GM21723 (cell line): Measurements from ENCODE around the gene TSPYL6.

Experiments used
- ATAC-seq: cut with Tn5 transposase; IDR thresholded peaks from one replicate; pipeline ENCODE4 v1.9.1; 2021; ENCODE audit warnings: mild to moderate bottlenecking, moderate library complexity; ENCODE audit not compliant: unreplicated experiment

TSPYL6 gene

GRCh38 chr2:54259413-54260240 is 3.6 kb upstream of the TSPYL6 start:
- no peak for ATAC-seq

DNA sequence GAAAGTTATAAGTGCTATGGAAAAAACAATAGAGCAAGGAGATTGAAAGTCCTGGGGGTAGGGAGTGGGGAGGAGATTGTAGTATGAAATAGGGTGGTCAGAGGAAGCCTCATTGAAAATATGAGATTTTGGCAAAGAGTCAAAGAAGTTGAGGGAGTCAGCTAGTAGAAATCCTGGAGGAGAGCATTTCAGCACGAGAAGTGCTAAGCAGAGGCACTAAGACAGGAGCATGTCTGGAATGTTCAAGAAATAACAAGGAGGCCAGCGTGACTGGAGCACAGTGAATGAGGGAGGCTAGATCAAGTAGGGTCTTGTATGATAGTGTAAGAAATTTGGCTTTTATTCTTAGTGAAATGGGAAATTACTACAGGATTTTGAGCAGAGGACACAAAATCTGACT is 2.1 kb upstream of the TSPYL6 start:
- ATAC-seq, result no peak

- ATAC-seq, result no peak
Observed at GRCh38 chr2:54255230-54256090, 569 bp downstream of the TSPYL6 start.

- ATAC-seq, result no peak
Observed at GRCh38 chr2:54254180-54254579, 1.8 kb downstream of the TSPYL6 start.

DNA sequence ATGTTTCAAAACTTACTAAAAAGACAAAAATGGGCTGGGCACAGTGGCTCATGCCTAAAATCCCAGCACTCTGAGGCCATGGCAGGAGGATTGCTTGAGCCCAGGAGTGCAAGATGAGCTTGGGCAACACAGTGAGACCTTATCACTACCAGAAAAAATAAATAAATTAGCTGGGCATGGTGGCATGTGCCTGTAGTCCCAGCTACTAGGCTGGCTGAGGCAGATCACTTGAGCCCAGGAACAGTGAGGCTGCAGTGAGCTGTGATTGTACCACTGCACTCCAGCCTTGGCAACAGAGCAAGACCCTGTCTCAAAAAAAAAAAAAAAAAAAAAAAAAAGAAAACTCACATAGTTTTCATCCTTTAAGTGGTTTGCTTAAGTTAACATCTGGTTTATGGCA is 6.4 kb downstream of the TSPYL6 start:
- no peak for ATAC-seq

DNA sequence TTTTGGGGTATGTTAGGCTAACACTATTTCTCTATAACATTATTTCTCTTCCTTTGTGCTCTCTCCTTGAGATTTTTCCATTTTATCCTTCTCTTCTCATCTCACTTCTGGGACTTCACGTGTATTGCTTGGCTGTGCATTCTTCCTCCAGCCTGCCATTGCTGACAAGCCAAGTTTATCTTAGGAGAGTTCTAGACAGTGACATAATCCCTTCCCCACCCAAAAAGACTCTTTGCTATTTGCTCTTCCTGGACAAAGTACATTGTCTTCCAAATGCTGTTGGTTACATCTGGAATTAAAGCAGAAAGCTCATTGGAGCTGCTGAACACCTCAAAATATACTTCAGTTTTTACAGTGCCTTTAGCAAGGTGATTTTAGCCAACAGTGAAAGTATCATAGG is 8.9 kb downstream of the TSPYL6 start:
- ATAC-seq, result no peak

GRCh38 chr2:54240515-54241469 is 15.2 kb downstream of the TSPYL6 start:
- ATAC-seq, result no peak

- ATAC-seq, result no peak
Observed at GRCh38 chr2:54239427-54239826, 16.6 kb downstream of the TSPYL6 start.

- ATAC-seq, result no peak
Observed at GRCh38 chr2:54237428-54237827, 18.6 kb downstream of the TSPYL6 start.

DNA sequence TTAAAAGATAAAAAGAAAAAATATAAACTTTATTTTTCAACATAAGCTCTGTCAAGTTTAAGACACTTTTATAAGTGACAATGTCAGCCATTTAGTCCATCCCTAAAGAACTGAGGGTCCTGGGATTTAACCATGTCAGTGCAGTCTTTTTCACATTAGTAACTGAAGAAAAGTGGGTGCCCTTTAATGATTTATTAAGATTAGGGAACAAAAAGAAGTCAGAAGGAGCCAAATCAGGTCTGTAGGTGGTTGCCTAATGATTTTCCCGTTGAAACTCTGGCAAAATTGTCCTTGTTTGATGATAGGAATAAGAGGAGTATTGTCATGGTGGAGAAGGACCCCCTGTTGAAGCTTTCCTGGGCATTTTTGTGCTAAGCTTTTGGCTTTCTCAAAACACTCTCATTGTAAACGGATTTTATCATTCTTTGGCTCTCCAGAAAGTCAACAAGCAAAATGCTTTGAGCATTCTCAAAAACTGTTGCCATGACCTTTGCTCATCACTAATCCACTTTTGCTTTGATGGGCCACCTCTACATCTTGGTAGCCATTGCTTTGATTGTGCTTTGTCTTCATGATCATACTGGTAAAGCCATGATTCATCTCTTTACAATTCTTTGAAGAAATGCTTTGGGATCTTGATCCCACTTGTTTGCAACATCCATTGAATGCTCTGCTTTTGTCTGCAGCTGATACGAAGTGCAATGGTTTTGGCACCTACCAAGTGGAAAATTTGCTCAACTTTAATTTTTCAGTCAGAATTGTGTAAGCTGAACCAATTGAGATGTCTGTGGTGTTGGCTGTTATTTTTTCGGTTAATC is 22.0 kb downstream of the TSPYL6 start:
- ATAC-seq, result no peak

DNA sequence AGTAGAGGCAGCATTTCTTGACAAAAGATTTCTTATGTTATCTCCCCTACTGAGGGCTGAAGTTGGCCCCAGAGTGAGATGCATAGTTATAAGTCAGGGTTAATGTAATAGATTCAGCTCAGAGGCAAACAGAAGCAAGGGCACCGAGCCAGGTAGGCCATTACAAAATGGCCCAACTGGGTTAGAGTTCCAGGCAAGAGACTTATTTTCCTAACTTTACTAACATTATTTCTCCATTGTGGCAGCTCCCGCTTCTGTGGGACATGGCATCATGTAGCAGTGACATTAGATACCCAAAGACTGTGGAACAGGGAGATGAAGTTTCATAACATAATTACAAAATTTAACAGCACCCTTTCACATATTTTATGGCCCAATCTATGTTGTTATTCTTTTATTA is 27.1 kb downstream of the TSPYL6 start:
- ATAC-seq, result no peak

GRCh38 chr2:54227798-54228197 is 28.2 kb downstream of the TSPYL6 start:
- no peak for ATAC-seq

- no peak for ATAC-seq
Observed at GRCh38 chr2:54226260-54226659, 29.8 kb downstream of the TSPYL6 start.

DNA sequence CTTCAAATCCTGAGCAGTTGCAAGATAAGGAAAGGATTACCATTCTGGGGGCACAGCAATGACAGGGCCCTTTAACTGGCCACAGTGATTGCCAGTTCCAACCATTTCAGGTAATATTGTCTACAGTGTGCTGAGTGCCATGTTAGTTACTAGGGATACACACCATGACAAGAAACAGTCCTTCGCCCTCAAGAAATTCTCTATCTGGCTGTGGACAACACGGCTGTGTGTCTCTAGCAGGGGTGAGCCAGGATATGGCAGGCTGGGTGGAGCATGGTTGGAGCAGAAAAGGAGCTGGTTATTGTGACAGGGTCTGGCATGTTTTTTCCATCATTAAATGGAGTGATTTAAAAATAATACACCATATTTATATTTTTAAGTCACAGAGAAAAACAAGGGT is 31.0 kb downstream of the TSPYL6 start:
- ATAC-seq, result no peak

DNA sequence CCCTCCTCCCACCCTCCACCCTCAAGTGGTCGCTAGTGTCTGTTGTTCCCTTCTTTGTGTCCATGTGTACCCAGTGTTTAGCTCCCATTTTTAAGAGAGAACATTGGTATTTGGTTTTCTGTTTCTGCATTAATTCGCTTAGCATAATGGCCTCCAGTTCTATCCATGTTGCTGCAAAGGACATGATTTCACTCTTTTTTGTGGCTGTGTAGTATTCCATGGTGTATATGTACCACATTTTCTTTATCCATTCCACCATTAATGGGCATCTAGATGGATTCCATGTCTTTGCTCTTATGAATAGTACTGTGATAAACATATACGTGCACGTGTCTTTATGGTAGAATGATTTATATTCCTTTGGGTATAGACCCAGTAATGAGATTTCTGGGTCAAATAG is 42.9 kb downstream of the TSPYL6 start:
- ATAC-seq, result no peak

GRCh38 chr2:54212456-54212855 is 43.6 kb downstream of the TSPYL6 start:
- ATAC-seq, result no peak

GRCh38 chr2:54209379-54209778 is 46.6 kb downstream of the TSPYL6 start:
- no peak for ATAC-seq

GRCh38 chr2:54208364-54209240 is 47.4 kb downstream of the TSPYL6 start:
- no peak for ATAC-seq

DNA sequence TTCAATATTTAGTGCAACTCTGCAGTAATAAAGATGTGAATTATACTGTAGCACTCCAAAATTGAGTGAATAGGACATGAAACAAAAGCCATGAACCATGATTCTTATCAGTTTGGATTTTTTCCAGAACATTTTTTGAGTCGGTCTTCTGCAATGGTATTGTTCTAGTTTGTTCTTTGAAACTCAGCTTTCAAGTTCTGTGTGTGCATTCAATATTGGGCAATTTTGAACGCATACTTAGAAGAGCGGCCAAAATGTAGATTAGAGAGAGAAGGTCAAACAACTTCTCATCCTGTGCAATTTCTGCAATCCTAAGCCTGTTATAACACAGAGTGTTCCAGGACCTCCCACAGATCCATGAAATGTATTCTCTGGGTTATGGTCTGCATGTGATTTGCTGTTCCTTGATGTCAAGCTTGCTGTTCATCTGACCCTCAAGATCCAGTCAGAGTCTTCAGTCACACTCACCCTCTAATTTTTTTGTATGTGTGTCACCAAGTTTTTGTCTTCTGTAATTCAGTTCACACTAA is 48.3 kb downstream of the TSPYL6 start:
- ATAC-seq, result no peak
